Nephron (organoid): ENCODE data around the gene TMPO.

Source experiments
- H3K27ac Mint-ChIP-seq, 3 experiments: 2 replicates each; pipeline ENCODE4 v1.8.0; 2020; ENCODE audit warnings: mixed read lengths in 3 of 3, mild to moderate bottlenecking in 2 of 3, moderate library complexity in 1 of 3
- H3K27me3 Mint-ChIP-seq: 2 replicates; pipeline ENCODE4 v1.8.0; 2021; ENCODE audit warnings: low read depth, mild to moderate bottlenecking, moderate library complexity, mixed read lengths
- H3K36me3 Mint-ChIP-seq: 2 replicates; pipeline ENCODE4 v1.8.0; 2020; ENCODE audit warnings: low read depth, mixed read lengths
- H3K4me1 Mint-ChIP-seq: 2 replicates; pipeline ENCODE4 v1.8.0; 2020; ENCODE audit warnings: mixed read lengths
- H3K4me3 Mint-ChIP-seq, 3 experiments: 2 replicates each; pipeline ENCODE4 v1.8.0; 2020; ENCODE audit warnings: mild to moderate bottlenecking in 3 of 3, mixed read lengths in 3 of 3, moderate library complexity in 2 of 3
- H3K9me3 Mint-ChIP-seq: 2 replicates; pipeline ENCODE4 v1.8.0; 2020; ENCODE audit warnings: mixed read lengths
- CTCF ChIP-seq, 3 experiments: fragments of 200-600 bp; sonication (generic); IDR thresholded peaks; one replicate each; pipeline ENCODE4 v1.5.0; 2021; ENCODE audit warnings: antibody characterized with exemption in 3 of 3; ENCODE audit not compliant: unreplicated experiment in 3 of 3

The TMPO gene

GRCh38 chr12:98519257-98519907 lies 4.0 kb downstream of the TMPO start:
- peaks cover 21% of the 10 kb centered on the region for H3K36me3 Mint-ChIP-seq
- H3K4me3 Mint-ChIP-seq = peak overlapping the region; percentile 66 to 69 (median 66)
- H3K9me3 Mint-ChIP-seq = no peaks in the 10 kb centered on the region
- no peak for TF ChIP-seq CTCF (IDR thresholded peaks at IDR 0.05; ENCODE audit: unreplicated experiment in 3 of 3)
- H3K27ac Mint-ChIP-seq = peak overlapping the region in 2 of 3 experiments; percentile 37 to 39
- no peaks in the 10 kb centered on the region for H3K27me3 Mint-ChIP-seq
- H3K4me1 Mint-ChIP-seq = peaks cover 34% of the 10 kb centered on the region

GRCh38 chr12:98530068-98530467 lies 14.7 kb downstream of the TMPO start:
- no peak overlapping the region for H3K4me3 Mint-ChIP-seq
- peaks cover 4% of the 10 kb centered on the region for H3K4me1 Mint-ChIP-seq
- no peaks in the 10 kb centered on the region for H3K9me3 Mint-ChIP-seq
- no peak for TF ChIP-seq CTCF (IDR thresholded peaks at IDR 0.05; ENCODE audit: unreplicated experiment in 3 of 3)
- peak overlapping the region in 1 of 3 experiments; percentile 13 for H3K27ac Mint-ChIP-seq
- no peaks in the 10 kb centered on the region for H3K27me3 Mint-ChIP-seq
- H3K36me3 Mint-ChIP-seq = peaks cover 65% of the 10 kb centered on the region

GRCh38 chr12:98532687-98533304 lies 17.4 kb downstream of the TMPO start:
- peak; percentile 42 to 53 (median 50) for TF ChIP-seq CTCF (IDR thresholded peaks at IDR 0.05; ENCODE audit: unreplicated experiment in 3 of 3)
- Mint-ChIP-seq H3K27ac (peak overlapping the region in 2 of 3 experiments; percentile 23 to 27), H3K27me3 (no peaks in the 10 kb centered on the region), H3K4me1 (peaks cover 4% of the 10 kb centered on the region), H3K36me3 (peaks cover 71% of the 10 kb centered on the region), H3K9me3 (no peaks in the 10 kb centered on the region), H3K4me3 (no peak overlapping the region)

GRCh38 chr12:98533723-98534251 lies 18.4 kb downstream of the TMPO start:
- Mint-ChIP-seq H3K4me3 (no peak overlapping the region), H3K4me1 (peaks cover 4% of the 10 kb centered on the region), H3K27ac (peak overlapping the region in 2 of 3 experiments; percentile 32 to 72), H3K9me3 (no peaks in the 10 kb centered on the region), H3K36me3 (peaks cover 72% of the 10 kb centered on the region), H3K27me3 (no peaks in the 10 kb centered on the region)
- TF ChIP-seq CTCF (IDR thresholded peaks at IDR 0.05; ENCODE audit: unreplicated experiment in 3 of 3) = no peak

- Mint-ChIP-seq H3K9me3 (no peaks in the 10 kb centered on the region), H3K36me3 (peaks cover 70% of the 10 kb centered on the region), H3K27ac (no peak overlapping the region), H3K4me1 (peaks cover 4% of the 10 kb centered on the region), H3K4me3 (no peak overlapping the region), H3K27me3 (no peaks in the 10 kb centered on the region)
- TF ChIP-seq CTCF (IDR thresholded peaks at IDR 0.05; ENCODE audit: unreplicated experiment in 3 of 3) = no peak
Observed at GRCh38 chr12:98538031-98538430, 22.6 kb downstream of the TMPO start.
